ENCODE results near the gene INVS.

DNA sequence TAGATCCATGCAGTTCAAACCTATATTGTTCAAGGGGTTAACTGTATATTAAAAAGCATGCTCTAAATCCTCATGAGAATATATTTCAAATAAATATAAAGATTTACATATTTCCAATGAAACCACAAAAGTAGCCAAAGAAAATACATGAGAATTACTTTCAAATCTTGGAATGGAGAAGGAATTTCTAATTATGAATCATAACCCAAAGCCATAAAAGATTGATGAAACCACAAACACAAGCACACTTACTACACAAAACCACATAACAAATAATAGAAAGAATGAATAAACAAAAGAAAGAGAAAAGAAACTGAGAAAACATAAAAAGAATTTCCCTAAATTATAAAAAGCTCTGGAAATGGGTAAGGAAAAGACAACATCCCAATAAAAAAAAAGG lies 16.3 kb upstream of the INVS start:
- TF ChIP-seq POLR2AphosphoS5 (IDR thresholded peaks at IDR 0.05) (no peak), POLR2A (IDR thresholded peaks at IDR 0.05) (no peak)
- TF ChIP-seq, protein P1, sequence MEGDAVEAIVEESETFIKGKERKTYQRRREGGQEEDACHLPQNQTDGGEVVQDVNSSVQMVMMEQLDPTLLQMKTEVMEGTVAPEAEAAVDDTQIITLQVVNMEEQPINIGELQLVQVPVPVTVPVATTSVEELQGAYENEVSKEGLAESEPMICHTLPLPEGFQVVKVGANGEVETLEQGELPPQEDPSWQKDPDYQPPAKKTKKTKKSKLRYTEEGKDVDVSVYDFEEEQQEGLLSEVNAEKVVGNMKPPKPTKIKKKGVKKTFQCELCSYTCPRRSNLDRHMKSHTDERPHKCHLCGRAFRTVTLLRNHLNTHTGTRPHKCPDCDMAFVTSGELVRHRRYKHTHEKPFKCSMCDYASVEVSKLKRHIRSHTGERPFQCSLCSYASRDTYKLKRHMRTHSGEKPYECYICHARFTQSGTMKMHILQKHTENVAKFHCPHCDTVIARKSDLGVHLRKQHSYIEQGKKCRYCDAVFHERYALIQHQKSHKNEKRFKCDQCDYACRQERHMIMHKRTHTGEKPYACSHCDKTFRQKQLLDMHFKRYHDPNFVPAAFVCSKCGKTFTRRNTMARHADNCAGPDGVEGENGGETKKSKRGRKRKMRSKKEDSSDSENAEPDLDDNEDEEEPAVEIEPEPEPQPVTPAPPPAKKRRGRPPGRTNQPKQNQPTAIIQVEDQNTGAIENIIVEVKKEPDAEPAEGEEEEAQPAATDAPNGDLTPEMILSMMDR (IDR thresholded peaks at IDR 0.05), result no peak

All from prostate gland (tissue), 2 donors.